HUDEP-2 (cell line): ENCODE results near the gene SBNO2.
"Not testable (repeated sequence)": the region's sequence is repeated elsewhere in the genome, so short reads cannot be mapped to it uniquely, and the experiment has no call there.

Experiments
- DNase-seq, 76 experiments: peaks; one replicate each; lab custom pipeline; 2025; ENCODE audit not compliant: unreplicated experiment in 76 of 76; lab: John Stamatoyannopoulos, UW

SBNO2 gene

DNA sequence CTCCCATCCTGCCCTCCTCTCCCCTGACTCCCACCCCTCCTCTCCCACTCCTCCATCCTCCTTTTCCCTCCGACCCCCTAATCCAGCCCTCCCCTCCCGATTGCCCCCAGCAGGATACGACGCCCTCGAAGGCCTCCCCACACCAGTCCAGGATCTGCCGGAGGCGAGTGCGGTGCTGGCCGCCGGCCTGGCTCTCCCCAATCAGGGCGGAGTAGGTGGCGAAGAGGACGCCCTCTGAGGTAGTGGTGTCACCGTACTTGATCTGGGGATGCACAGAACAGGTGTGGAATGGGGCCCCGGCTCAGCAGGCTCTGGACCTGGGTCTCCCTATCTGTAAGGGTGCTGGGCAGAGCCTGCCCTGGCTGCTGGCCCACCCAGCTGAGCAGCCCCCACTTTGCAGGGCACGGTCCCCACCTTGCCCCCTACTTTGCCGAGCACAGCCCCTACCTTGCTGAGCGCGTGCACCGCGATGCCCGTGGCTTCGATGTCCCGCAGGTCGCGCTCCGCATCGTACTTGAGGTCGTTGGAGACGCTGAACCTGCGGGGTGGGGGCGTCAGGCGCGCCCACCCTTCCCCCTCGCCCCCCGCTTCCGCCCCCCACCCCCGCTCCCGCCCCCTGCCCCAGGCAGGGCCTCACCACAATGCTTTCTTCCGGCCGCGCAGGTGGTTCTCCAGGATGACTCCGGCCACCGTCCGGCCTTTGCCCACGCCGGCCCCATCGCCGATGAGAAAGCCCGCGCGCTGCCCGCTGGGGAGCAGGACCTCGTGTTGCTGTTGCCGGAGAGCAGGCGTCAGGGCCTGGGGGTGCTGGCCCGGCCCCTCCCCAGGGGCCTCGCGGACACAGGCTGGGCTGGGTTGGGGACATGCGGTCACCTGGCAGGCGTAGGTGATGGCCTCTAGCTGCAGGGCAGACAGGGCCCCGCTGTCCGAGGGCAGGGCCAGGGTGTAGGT lies 51.8 kb downstream of the SBNO2 start:
- no peak for DNase-seq

DNA sequence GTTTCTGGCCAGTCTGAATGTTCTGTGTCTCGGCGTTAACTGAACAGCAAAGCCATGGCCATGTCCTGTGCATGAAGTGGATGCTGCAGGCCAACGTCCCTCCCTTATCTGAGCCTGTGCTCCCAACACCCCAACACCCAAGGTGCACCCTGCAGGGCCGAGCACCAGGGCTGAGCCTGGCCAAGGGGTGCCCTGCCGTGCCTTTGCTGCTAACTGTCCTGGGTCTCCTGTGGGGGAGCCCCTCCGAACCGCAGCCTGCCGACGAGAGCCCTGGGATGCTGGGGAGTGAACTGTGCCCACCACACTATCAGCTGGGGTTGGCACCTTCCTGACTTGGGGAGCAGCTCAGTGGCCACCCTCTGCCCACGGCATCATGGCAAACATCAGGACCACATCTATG lies 52.7 kb downstream of the SBNO2 start:
- DNase-seq = no peak

DNA sequence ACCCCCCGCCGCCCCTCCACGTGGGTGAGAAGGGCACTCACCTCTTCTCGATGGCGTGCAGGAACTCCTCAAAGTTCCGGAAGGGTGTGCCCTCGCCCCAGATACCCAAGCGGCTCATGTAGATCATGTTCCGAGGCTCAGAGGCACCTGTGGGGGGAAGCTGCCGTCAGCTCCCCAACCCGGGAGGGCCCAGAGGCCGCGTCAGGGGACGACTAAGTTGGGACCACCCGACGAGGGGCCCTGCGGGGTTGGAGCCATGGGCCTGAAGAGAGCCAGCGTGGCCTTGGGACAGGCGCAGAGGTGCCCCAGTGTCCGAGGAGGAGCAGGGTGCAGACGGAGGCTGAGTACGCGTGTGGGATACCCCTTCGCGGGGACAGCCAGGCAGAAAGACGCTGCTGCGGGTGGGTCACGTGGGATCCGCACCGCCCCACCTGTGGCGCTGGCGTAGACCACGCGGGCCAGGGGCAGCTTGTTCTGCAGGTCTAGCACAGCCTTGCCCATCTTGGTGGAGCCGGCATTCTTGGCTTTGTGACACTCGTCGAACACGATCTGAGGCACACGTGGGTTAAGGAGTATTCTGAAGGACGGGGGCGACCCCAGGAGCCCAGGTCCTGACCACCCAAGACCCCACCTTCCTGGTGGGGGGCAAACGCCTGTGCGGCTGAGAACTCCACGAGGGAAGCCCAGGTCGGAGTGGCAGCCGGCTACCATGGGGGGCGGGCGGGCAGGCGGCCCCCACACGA lies 54.4 kb downstream of the SBNO2 start:
- no peak for DNase-seq

DNA sequence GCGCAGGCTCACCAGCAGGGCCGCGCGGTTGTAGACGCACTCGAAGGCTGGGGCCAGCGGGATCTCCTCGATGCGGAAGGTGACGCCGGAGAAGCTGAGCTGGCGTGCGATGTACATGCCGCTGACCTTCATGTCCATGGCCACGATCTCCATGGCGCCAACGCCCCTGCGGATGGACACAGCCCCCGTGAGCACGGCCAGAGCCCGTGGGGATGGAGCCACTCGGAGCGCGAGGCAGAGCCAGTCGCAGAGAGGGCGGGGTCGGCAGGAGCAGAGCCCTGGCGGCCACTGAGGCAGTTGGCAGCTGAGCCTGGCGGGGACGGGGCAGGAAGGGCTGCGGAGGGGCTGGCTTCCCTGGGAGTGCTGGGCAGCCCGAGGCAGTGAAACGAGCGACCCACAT lies 55.1 kb downstream of the SBNO2 start:
- DNase-seq = no peak

DNA sequence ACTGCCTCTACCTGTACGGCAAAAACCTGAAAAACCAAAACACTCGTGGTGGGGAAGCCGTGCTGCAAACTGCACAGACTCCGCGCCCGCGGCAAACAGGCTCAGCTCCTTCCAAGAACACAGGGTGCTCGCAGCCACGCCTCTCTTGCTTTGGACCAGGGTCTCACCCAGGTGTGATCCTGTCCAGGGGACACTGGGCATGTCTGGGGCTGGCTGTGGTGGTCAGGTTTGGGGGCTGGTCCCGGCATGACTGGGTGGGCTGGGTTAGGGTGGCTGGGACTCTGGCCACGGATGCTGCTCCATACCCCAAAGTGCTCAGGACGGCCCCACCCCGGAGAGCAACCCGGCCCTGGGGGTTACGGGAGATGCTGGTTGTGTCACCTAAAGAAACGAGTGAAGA lies 56.4 kb downstream of the SBNO2 start:
- DNase-seq = no peak

DNA sequence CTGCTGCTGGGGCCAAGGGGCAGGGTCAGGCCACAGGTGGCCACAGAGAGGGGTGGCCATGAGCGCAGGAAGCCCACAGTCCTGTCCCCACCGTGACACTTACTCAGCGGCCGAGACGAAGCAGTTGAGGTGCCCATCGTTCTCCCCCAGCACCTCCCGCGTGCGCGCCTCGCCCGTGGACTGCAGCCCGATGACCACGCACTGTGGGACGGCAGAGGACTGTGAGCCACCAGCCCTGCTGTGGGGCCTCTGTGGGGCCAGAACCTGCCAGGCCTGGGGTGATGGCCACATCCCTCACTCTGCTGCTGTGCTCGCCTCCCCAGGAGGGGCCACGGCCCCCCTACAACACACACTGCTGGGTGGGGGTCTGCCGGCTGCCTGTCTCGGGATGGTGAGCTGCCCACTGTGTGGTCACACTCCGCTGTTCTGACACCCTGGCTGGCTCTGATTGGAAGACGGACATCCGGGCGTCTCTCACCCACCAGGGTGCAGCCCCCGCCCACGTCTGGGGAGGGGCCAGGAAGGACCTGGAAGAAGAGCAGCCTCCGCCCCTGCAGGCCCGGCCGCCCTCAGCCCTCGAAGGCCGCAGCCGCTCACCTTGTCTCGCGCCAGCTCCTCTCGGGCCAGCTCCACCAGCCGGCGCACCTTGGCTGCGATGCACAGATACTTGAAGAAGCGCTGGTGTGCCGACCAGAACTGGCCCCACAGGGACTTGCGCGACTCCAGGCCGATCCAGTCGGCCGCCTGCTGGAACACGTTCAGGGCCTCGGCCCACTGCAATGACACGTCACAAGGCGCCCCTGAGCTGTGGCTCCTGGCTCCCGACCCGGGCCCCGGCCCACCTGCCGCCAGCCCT lies 57.1 kb downstream of the SBNO2 start:
- DNase-seq = no peak

DNA sequence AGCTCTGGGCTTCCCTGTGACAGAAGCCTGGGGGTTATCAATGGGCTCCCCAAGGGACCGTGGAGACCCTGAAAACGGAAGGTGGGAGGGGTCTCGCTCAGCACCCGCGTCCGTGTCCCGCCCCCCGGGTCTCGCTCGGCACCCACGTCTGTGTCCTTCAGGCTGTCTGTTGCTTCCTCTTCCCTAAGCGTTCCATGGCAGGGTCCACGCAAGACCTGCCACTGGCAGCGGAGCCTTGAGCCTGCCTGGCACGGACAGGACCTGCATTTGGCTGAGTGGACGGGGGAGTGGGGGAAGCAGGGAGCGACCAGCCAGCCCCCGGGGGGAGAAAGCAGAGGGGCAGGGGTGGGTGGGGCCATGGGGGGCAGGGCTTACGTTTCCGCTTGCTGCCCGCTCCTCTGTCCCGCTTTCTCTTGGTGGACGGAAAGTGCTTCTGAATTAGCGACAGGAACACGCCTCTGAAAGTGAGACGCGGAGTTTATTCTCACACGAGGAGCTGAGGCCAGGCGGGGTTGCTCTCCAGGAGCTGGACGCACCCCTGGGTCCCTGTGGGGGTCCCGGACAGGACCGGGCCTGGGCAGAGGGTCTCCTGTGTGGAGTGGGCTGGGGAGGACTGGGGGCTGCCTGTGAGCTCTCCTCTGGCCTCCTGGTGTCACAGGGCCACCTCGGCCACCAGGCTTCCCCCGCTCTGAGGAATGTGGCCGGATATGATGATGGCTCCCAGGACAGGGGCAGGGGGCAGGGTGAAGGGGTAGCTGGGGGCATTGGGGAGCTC lies 58.2 kb downstream of the SBNO2 start:
- DNase-seq = no peak

DNA sequence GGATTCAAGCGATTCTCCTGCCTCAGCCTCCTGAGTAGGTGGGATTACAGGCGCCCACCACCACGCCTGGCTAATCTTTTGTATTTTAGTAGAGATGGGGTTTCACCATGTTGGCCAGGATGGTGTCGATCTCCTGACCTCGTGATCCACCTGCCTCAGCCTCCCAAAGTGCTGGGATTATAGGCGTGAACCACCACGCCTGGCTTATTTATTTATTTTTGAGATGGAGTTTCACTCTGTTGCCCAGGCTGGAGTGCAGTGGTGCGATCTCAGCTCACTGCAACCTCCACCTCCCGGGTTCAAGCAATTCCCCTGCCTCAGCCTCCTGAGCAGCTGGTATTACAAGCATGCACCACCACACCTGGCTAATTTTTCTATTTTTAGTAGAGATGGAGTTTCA lies 59.3 kb downstream of the SBNO2 start:
- DNase-seq = not testable (repeated sequence)

DNA sequence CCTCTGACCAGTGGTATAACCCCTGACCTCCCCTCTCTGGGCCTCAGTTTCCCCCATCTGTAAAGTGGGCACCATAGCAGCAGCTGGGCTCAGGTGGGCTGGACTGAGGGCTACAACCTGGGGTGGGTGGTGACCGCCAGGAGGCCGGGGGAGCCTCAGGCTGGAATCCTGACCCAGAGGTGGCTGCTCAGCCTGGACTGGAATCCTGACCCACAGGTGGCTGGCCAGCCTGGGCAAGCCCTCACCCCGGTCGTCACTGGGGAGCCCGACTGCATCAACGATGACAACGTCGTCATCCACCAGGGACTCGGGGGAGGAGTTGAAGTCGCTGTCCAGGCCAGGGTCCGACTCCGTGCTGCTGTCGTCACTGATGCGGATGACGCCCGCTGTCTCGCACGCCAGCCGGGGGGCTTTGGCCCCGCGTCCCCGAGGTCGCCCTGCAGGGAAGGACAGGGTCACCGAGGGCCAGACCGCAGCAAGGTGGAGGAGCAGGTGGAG lies 60.0 kb downstream of the SBNO2 start:
- DNase-seq = no peak

DNA sequence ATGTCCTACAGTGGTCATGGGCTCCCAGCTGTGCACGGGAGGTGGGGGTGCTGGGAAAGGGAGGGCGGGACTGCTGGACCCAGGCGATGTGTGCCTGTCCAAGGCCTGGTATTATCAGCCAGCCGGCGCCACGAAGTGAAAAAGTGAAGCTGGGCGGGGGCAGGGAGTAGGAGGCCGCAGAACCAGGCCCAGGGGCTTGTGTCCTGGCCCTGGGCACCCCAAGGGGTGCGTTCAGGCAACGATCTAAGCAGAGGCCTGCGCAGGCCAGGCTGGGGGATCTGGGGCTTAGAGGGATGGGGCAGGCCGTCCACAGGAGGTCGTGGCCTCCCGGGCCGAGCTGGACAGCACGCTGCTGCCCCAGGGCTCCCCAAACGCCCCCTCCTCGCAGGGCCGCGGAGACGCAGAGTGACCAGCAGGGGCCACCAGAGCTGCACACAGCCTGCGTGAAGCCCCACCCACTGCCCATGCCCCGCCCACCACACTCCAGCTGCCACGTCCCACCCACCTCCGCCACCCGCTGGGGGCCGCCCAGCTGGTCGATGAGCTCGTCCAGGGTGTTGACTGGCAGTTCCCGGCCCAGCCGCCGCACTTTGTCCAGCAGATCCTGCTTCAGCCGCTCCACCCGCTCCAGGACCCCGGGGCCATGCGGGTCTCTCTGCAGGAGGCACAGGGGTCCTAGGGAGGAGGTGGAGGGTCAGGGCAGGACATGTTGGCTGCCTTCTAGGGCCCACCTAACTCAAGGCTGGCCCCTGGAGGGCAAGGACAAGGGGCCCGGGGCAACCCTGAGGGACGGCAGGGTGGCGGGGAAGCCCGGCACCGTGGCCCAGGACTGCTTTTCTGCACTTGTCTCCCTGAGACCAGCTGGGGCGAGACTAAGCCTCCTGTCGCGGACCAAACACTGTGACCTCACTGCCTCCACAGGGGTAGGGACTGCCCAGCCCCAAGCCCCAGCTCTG lies 60.8 kb downstream of the SBNO2 start:
- peak in 74 of 76 experiments; percentile 38 to 99 (median 94) for DNase-seq

DNA sequence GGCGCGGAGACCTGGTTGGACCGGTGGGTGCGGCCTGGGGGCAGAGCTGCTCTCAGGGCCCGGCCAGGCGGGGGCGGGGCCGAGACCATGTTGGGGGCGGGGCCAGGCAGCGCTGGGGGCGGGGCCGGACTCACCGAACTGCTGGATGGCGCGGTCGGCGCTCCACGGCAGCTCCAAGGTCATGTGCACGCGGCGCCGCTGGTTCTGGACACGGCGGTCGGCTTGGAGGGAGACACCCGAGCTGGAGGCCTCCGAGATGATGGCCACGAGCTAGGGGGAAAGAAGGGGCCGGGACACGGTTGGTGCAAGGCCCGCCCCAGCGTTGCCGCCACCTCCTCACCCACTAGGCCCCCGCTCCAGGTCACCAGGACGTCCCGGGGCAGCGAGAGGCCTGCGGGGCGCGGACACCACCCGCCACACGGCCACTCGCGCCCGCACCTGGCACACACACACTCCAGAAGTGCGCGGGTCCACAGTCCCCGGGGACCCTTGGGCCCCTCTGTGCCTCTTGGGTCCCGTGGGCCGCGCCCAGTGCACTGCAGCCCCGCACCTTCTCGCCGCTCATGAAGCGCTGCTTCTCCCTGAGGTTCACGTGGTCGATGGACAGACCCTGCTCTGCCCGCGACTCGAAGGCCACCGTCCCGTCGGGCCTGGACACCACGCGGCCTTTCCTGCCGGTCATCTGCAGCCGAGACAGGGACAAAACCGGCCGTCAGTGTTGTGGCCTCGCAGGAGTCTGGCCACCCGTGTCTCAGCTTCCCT lies 61.6 kb downstream of the SBNO2 start:
- DNase-seq = peak in 1 of 76 experiments; percentile 18

DNA sequence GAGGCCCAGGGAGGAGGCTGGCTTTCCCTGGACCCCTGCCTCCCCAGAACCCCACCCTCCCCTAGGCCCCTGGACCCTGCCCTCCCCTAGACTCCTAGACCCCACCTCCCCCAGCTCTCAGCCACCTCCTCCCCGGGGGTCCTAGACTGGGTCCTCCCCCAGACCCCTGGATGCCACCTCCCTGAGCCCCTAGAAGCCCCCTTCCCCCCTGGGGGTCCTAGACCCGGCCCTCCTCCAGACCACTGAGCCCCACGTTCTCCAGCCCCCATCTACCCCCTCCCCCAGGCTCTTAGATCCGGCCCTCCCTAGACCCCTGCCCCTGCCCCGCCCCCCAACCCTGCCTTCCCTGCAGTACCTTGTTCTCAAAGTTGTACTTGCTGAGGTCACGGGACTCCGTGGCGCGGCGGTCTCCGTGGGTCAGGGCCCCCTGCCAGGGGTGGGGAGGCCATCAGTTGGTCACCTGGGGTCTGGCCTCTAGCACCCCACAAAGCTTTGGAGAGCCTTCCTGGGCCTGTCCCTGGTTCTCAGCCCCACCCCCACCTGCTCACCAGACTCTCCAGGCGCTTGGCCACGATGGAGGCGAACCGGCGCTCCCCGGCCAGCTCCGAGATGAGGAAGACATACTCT lies 62.3 kb downstream of the SBNO2 start:
- DNase-seq = no peak

DNA sequence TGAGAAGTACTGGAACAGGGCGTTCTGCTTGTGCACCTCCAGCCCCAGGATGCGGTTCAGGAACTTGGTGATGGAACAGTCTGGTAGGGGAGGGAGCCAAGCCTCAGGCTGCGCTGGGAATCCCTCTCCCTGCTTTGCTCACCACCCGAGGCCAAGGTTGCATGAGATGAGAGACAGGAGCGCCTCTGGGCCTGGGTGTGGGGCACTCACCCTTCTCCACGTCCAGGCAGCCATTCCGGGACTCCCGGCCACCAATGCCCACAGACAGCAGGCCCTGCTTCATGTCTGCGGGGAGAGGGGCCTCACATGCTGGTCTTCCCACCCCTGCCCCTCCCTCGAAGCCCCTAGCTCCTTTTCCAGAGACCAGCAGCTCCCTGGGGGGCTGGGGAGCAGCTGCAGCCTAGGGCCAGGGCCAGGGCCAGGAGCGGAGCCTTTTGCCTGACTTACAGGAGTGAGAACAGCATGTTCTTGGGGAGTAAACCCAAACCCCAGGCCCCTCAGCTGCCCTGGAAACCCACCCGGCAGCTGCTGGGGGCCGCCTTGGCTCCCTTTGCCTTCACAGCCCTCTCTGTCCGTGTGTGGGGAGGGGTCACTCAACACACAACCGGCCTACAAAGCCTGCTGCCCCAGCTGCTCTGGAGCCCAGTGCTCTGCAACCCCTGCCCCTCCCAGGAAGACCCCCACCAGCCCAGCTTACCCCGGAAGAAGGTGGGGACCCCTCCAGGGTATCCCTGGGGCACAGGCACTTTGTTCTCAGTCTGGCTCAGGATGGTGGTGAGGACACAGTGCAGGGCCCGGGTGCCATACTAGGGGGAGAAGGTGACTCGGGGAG lies 63.0 kb downstream of the SBNO2 start:
- no peak for DNase-seq

DNA sequence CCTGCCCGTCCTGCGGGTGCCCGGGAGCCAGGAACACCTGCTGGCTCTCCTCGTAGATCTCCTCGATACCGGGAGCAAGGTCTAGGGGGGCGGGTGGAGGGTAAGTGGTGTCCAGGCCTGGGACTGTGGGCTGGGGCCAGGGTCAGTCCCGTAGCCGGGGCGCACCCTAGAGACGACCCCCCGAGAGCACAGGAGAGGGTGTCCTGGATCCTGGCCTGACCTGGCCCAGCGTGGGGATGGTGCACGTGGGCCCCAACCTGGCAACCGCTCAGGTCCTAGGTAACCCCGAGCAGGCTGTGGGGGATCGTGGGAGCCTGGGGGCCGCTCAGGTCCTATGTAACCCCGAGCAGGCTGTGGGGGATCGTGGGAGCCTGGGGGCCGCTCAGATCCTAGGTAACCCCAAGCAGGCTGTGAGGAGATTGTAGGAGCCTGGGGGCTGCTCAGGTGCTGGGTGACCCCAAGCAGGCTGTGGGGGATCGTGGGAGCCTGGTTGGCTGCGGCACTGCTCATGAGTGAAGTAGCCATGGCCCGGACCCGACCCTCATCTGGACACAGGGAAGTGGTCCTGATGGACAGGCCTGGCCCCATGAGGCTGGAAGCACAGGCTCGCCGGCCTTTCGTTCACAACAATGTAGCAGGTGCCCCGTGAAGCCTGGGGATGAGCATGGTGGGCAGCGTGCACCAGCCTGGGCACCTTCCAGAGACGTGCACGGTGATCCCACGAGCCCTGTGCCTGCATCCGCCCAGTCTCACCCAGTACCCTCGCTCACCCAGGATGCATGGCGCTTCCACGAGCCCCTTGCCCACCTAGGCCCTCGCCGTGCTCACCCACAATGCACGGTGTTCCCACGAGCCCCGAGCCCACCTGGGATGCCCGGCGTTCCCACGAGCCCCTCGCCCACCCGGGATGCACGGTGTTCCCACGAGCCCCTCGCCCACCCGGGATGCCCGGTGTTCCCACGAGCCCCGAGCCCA lies 64.1 kb downstream of the SBNO2 start:
- DNase-seq = no peak

DNA sequence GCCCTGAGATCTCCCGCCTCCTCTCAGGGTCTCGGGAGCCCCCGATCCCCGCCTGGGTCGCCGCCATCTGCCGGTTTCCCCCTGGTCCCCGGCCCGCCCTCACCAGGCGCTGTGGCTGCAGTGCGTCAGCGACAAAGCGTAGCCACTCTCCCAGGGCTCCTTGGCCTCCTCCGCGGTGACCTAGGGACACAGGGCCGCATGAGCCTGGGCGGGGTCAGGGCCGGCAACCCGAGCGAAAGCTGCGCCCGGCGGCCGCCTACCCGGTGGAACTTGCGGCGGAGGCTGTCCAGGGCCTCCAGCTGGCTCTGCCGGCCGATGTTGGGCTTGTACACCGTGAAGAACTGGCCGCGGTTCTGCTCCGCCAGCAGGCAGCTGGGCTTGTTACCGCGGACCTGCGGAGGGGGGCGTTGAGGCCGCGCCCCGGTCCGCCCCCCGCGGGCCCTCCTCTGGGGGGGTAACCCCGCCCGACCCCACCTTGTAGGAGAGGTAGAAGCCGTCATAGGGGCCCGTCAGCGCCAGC lies 65.0 kb downstream of the SBNO2 start:
- DNase-seq = no peak
